HepG2 (cell line): ENCODE results near the gene LRRC8D. TPM values are rescaled to one million over a fixed set of nuclear protein-coding genes. Genes with fewer than 3 reads are reported as not detected.

ENCODE experiments used
- ATRX ChIP-seq: sonication (generic); formaldehyde crosslinking; IDR thresholded peaks from 2 replicates; pipeline ENCODE4 v1.4.0; 2020; ENCODE audit warnings: missing genetic modification reagents, borderline replicate concordance
- HOXD1 ChIP-seq: sonication (generic); formaldehyde crosslinking; IDR thresholded peaks from 2 replicates; pipeline ENCODE4 v1.5.0; 2020; ENCODE audit warnings: missing genetic modification reagents
- IKZF1 ChIP-seq: fragments of 450-650 bp; IDR thresholded peaks from 2 replicates; pipeline ENCODE4 v1.7.1; 2016
- JUND ChIP-seq: sonication (generic); formaldehyde crosslinking; IDR thresholded peaks from 2 replicates; pipeline ENCODE4 v1.8.0; 2022; ENCODE audit warnings: mild to moderate bottlenecking, missing genetic modification reagents
- KMT2B ChIP-seq: IDR thresholded peaks from 2 replicates; pipeline ENCODE4 v1.6.1; 2016; ENCODE audit warnings: missing genetic modification reagents, missing compliant biosample characterization
- NFATC3 ChIP-seq: sonication (generic); formaldehyde crosslinking; IDR thresholded peaks from 2 replicates; pipeline ENCODE4 v1.5.1; 2020; ENCODE audit warnings: mild to moderate bottlenecking, missing genetic modification reagents
- NR2F6 ChIP-seq, 2 experiments: IDR thresholded peaks; 2 replicates each; pipeline ENCODE4 v1.6.1; 2016; ENCODE audit warnings: antibody characterized with exemption in 1 of 2, mild to moderate bottlenecking in 1 of 2
- RBAK ChIP-seq: sonication (generic); formaldehyde crosslinking; IDR thresholded peaks from 2 replicates; pipeline ENCODE4 v1.5.1; 2020; ENCODE audit warnings: mild to moderate bottlenecking, missing genetic modification reagents
- RCOR2 ChIP-seq: IDR thresholded peaks from 2 replicates; pipeline ENCODE4 v1.6.1; 2016; ENCODE audit warnings: missing biosample characterization, missing genetic modification reagents
- TSC22D2 ChIP-seq: sonication (generic); formaldehyde crosslinking; IDR thresholded peaks from 2 replicates; pipeline ENCODE4 v1.5.1; 2020; ENCODE audit warnings: missing genetic modification reagents, mild to moderate bottlenecking, borderline replicate concordance
- ZEB1 ChIP-seq: IDR thresholded peaks from 2 replicates; pipeline ENCODE4 v1.6.1; 2012; ENCODE audit warnings: mild to moderate bottlenecking, low read depth, inconsistent platforms; ENCODE audit not compliant: insufficient replicate concordance
- ZFYVE20 ChIP-seq: sonication (generic); formaldehyde crosslinking; IDR thresholded peaks from 2 replicates; pipeline ENCODE4 v1.8.0; 2023; ENCODE audit warnings: low read depth, mild to moderate bottlenecking, moderate library complexity, missing genetic modification reagents, borderline replicate concordance
- ZNF12 ChIP-seq: sonication (generic); formaldehyde crosslinking; IDR thresholded peaks from 2 replicates; pipeline ENCODE4 v1.5.0; 2020; ENCODE audit warnings: missing genetic modification reagents
- ZNF354B ChIP-seq: sonication (generic); formaldehyde crosslinking; IDR thresholded peaks from 2 replicates; pipeline ENCODE4 v1.8.0; 2022; ENCODE audit warnings: mild to moderate bottlenecking, missing genetic modification reagents
- ZNF616 ChIP-seq: sonication (generic); formaldehyde crosslinking; IDR thresholded peaks from 2 replicates; pipeline ENCODE4 v1.5.0; 2020; ENCODE audit warnings: low read depth, mild to moderate bottlenecking, missing genetic modification reagents
- ZNF670 ChIP-seq: sonication (generic); formaldehyde crosslinking; IDR thresholded peaks from 2 replicates; pipeline ENCODE4 v1.8.0; 2022; ENCODE audit warnings: mild to moderate bottlenecking, missing genetic modification reagents, borderline replicate concordance
- ZNF775 ChIP-seq: sonication (generic); formaldehyde crosslinking; IDR thresholded peaks from 2 replicates; pipeline ENCODE4 v1.4.0; 2020; ENCODE audit warnings: missing genetic modification reagents, mild to moderate bottlenecking, moderate library complexity, borderline replicate concordance
- polyA plus RNA-seq, 8 experiments: library from polyadenylated mRNA; depleted of rRNA in 3 of 8; stranded (reverse) in 7 of 8; unstranded in 1 of 8; fragments of >200 nt; fragmentation: Illumina TruSeq in 4 of 8; extraction: Trizol in 4 of 8; gene quantifications; 2 replicates each; pipeline versions ENCODE4 v1.2.1 to v1.2.3, GENCODE V29; 2011 to 2016; ENCODE audit warnings: low read depth in 4 of 8, missing spikeins in 1 of 8, mixed read lengths in 1 of 8; ENCODE audit not compliant: insufficient read depth in 1 of 8
- total RNA-seq, 5 experiments: library from RNA; depleted of rRNA; stranded (reverse); fragments of >200 nt; fragmentation: Illumina TruSeq; extraction: Trizol; gene quantifications; 2 replicates each; pipeline ENCODE4 v1.2.3, GENCODE V29; 2016; ENCODE audit warnings: low read depth in 1 of 5
- TF ChIP-seq, protein P1 (sequence below): sonication (generic); formaldehyde crosslinking; IDR thresholded peaks from 2 replicates; pipeline ENCODE4 v1.4.0; 2020; ENCODE audit warnings: missing genetic modification reagents
- TF ChIP-seq, protein P2 (sequence below): sonication (generic); formaldehyde crosslinking; IDR thresholded peaks from 2 replicates; pipeline ENCODE4 v1.8.1; 2023; ENCODE audit warnings: mild to moderate bottlenecking, inconsistent platforms, moderate library complexity, missing genetic modification reagents, borderline replicate concordance
- TF ChIP-seq, protein P3 (sequence below): sonication (generic); formaldehyde crosslinking; IDR thresholded peaks from 2 replicates; pipeline ENCODE4 v1.9.0; 2021; ENCODE audit warnings: missing genetic modification reagents, mild to moderate bottlenecking, borderline replicate concordance

Gene LRRC8D
- total and polyA plus RNA-seq, 2 of the 13 experiments (the other 11 are each of a cell fraction or from before 2014, with no cell fraction given): 29.9 to 45.5 TPM

DNA sequence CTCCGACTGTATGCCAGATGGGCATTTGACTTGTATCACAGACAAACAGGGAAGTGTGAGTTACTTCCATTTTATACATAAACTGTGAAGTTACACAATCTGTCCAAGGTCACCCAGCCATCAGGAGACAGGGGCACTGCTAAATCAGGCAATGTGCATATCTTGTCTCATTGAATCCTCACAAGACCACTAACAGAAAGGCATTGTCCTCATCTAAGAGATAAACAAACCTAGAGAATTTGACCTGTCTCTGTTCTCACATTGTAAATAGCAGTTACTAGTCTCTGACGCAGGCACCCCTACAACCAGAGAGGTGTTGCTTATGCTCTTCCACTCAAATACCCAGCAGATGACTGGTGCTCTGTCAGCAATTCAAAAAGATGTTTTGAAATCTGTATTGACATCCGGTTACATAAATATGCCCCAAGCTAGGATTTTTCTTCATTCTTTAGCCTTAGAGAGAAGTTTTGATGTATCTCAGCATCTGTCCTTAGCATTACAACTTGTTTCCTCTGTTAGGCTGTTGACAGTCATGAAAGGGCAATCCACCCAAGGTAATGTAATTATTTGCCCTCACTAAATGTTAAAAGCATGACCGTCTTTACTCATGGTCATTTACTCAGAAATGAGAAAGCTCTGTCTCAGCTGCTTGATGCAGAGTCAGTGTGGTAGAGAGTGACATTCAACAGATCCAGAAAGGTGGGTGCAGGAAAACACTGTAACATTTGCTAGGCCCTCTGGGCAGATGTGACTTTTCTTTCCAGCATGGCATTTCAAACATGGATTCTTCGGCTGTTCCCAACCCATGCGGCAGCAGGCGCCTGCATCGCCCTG lies 122.2 kb downstream of the LRRC8D start (continued):
- TF ChIP-seq, protein P1, sequence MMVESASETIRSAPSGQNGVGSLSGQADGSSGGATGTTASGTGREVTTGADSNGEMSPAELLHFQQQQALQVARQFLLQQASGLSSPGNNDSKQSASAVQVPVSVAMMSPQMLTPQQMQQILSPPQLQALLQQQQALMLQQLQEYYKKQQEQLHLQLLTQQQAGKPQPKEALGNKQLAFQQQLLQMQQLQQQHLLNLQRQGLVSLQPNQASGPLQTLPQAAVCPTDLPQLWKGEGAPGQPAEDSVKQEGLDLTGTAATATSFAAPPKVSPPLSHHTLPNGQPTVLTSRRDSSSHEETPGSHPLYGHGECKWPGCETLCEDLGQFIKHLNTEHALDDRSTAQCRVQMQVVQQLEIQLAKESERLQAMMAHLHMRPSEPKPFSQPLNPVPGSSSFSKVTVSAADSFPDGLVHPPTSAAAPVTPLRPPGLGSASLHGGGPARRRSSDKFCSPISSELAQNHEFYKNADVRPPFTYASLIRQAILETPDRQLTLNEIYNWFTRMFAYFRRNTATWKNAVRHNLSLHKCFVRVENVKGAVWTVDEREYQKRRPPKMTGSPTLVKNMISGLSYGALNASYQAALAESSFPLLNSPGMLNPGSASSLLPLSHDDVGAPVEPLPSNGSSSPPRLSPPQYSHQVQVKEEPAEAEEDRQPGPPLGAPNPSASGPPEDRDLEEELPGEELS (CRISPR knock-in tag): peak; percentile 92
- TF ChIP-seq ZNF354B (CRISPR knock-in tag) (no peak), HOXD1 (CRISPR knock-in tag) (no peak), IKZF1 (no peak), NR2F6 (IDR thresholded peaks at IDR 0.05) (peak; percentile 81), NR2F6 (CRISPR knock-in tag; IDR thresholded peaks at IDR 0.05) (peak; percentile 75), ZNF775 (CRISPR knock-in tag) (peak; percentile 99), RCOR2 (peak; percentile 86), ATRX (CRISPR knock-in tag) (no peak), ZEB1 (no peak), ZNF616 (CRISPR knock-in tag) (no peak), NFATC3 (CRISPR knock-in tag) (no peak), KMT2B (peak; percentile 42; the same call in 1 of the 2 replicates), TSC22D2 (0 out of 2 replicates have a peak, but pooled peaks have one; percentile 14), RBAK (CRISPR knock-in tag) (no peak), ZNF670 (CRISPR knock-in tag) (0 out of 2 replicates have a peak, but pooled peaks have one; percentile 51), ZFYVE20 (CRISPR knock-in tag) (no peak), ZNF12 (0 out of 2 replicates have a peak, but pooled peaks have one; percentile 29), JUND (CRISPR knock-in tag) (no peak)
- TF ChIP-seq, protein P2, sequence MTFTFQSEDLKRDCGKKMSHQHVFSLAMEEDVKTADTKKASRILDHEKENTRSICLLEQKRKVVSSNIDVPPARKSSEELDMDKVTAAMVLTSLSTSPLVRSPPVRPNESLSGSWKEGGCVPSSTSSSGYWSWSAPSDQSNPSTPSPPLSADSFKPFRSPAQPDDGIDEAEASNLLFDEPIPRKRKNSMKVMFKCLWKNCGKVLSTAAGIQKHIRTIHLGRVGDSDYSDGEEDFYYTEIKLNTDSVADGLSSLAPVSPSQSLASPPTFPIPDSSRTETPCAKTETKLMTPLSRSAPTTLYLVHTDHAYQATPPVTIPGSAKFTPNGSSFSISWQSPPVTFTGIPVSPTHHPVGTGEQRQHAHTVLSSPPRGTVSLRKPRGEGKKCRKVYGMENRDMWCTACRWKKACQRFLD: no peak
- TF ChIP-seq, protein P3, sequence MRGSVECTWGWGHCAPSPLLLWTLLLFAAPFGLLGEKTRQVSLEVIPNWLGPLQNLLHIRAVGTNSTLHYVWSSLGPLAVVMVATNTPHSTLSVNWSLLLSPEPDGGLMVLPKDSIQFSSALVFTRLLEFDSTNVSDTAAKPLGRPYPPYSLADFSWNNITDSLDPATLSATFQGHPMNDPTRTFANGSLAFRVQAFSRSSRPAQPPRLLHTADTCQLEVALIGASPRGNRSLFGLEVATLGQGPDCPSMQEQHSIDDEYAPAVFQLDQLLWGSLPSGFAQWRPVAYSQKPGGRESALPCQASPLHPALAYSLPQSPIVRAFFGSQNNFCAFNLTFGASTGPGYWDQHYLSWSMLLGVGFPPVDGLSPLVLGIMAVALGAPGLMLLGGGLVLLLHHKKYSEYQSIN (CRISPR knock-in tag): no peak
